Measurements from ENCODE around the gene ANTXR2.

DNA sequence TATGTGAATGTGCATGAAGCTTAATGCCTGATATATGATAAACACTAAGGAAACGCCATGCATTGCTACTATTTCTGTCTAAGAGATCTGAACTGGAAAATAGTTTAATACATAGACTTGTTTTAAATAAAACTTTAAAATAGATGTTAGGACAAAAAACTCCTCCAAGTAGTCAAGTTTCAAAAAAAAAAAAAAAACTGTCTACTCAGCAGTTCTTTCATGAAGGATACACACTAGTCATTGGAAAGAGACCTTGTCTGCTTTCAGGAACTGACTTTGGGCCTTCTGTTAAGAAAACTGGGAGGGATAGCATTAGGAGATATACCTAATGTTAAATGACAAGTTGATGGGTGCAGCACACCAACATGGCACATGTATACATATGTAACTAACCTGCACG is 138.4 kb downstream of the ANTXR2 start:
- TF ChIP-seq POLR2AphosphoS5 (IDR thresholded peaks at IDR 0.05; ENCODE audit: low read depth, low read length) (no peak), TAF1 (IDR thresholded peaks at IDR 0.05; ENCODE audit: borderline replicate concordance, insufficient read depth, low read length) (no peak), FOXP2 (optimal IDR thresholded peaks at IDR 0.05; ENCODE audit: borderline replicate concordance, extremely low read depth, extremely low read length, insufficient read depth) (no peak)
- TF ChIP-seq, protein P1, sequence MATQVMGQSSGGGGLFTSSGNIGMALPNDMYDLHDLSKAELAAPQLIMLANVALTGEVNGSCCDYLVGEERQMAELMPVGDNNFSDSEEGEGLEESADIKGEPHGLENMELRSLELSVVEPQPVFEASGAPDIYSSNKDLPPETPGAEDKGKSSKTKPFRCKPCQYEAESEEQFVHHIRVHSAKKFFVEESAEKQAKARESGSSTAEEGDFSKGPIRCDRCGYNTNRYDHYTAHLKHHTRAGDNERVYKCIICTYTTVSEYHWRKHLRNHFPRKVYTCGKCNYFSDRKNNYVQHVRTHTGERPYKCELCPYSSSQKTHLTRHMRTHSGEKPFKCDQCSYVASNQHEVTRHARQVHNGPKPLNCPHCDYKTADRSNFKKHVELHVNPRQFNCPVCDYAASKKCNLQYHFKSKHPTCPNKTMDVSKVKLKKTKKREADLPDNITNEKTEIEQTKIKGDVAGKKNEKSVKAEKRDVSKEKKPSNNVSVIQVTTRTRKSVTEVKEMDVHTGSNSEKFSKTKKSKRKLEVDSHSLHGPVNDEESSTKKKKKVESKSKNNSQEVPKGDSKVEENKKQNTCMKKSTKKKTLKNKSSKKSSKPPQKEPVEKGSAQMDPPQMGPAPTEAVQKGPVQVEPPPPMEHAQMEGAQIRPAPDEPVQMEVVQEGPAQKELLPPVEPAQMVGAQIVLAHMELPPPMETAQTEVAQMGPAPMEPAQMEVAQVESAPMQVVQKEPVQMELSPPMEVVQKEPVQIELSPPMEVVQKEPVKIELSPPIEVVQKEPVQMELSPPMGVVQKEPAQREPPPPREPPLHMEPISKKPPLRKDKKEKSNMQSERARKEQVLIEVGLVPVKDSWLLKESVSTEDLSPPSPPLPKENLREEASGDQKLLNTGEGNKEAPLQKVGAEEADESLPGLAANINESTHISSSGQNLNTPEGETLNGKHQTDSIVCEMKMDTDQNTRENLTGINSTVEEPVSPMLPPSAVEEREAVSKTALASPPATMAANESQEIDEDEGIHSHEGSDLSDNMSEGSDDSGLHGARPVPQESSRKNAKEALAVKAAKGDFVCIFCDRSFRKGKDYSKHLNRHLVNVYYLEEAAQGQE (IDR thresholded peaks at IDR 0.05; ENCODE audit: insufficient read depth in 1 of 2, low read depth in 2 of 2, low read length in 2 of 2), result no peak

All from PFSK-1 (cell line).